Erythroblast (primary cell): ENCODE measurements around the gene ARSK.

Experiments used
- GATA1 ChIP-seq: IDR thresholded peaks from 2 replicates; pipeline ENCODE4 v1.6.1; 2011; ENCODE audit warnings: low read depth, mild to moderate bottlenecking, control low read depth, low read length, moderate library complexity
- POLR2A ChIP-seq: IDR thresholded peaks from 2 replicates; pipeline ENCODE4 v1.6.1; 2011; ENCODE audit warnings: mild to moderate bottlenecking, low read length

GRCh38 chr5:95537501-95537900, 17.4 kb upstream of the ARSK start:
- TF ChIP-seq POLR2A, result no peak
- no peak for TF ChIP-seq GATA1
